WTC11 (cell line): ENCODE results near the gene NUF2. TPM values are rescaled to one million over a fixed set of nuclear protein-coding genes. Genes with fewer than 3 reads are reported as not detected.

ENCODE experiments used
- ATAC-seq: fragments of 200-7000 bp; cut with Tn5 transposase; 2 replicates; pipeline ENCODE4 v1.10.0; 2021; ENCODE audit warnings: mild to moderate bottlenecking, moderate library complexity
- CTCF ChIA-PET: fragments of 300-600 bp; sonication (Branson Sonifier 250); formaldehyde crosslinking; loops from one replicate; lab custom pipeline; 2021; ENCODE audit warnings: antibody characterized with exemption; lab: Charles Lee
- POLR2A ChIA-PET: fragments of 350-600 bp; sonication (Branson Sonifier 250); formaldehyde crosslinking; loops from one replicate; lab custom pipeline; 2021; ENCODE audit warnings: antibody characterized with exemption; lab: Charles Lee
- DNase-seq: peaks from one replicate; pipeline ENCODE4 v3.0.0; 2021; ENCODE audit warnings: low spot score
- H3K27ac Mint-ChIP-seq: 2 replicates; pipeline ENCODE4 v1.8.0; 2021; ENCODE audit warnings: mixed read lengths
- H3K27me3 Mint-ChIP-seq: 2 replicates; pipeline ENCODE4 v1.8.0; 2021; ENCODE audit warnings: low read depth, mild to moderate bottlenecking, moderate library complexity, mixed read lengths
- H3K36me3 Mint-ChIP-seq: 2 replicates; pipeline ENCODE4 v1.8.0; 2021; ENCODE audit warnings: mixed read lengths
- H3K4me1 Mint-ChIP-seq: 2 replicates; pipeline ENCODE4 v1.8.0; 2022; ENCODE audit warnings: mixed read lengths
- H3K4me3 Mint-ChIP-seq: 2 replicates; pipeline ENCODE4 v1.8.0; 2021; ENCODE audit warnings: mild to moderate bottlenecking, moderate library complexity, mixed read lengths
- H3K9me3 Mint-ChIP-seq: 2 replicates; pipeline ENCODE4 v1.8.0; 2021; ENCODE audit warnings: mixed read lengths
- ETV6 ChIP-seq: sonication (generic); formaldehyde crosslinking; IDR thresholded peaks from 2 replicates; pipeline ENCODE4 v1.8.1; 2022; ENCODE audit warnings: mild to moderate bottlenecking, missing genetic modification reagents
- FOXP1 ChIP-seq: sonication (generic); formaldehyde crosslinking; IDR thresholded peaks from 2 replicates; pipeline ENCODE4 v1.8.0; 2022; ENCODE audit warnings: missing genetic modification reagents, mild to moderate bottlenecking, moderate library complexity, borderline replicate concordance
- GABPB1 ChIP-seq: sonication (generic); formaldehyde crosslinking; IDR thresholded peaks from 2 replicates; pipeline ENCODE4 v1.8.1; 2023; ENCODE audit warnings: mild to moderate bottlenecking, missing genetic modification reagents
- GTF2I ChIP-seq: fragments of 250-450 bp; sonication (Bioruptor Pico); conservative IDR thresholded peaks from 2 replicates; pipeline ENCODE4 v1.4.0; 2021; ENCODE audit warnings: mild to moderate bottlenecking
- KAT7 ChIP-seq: sonication (generic); formaldehyde crosslinking; IDR thresholded peaks from 2 replicates; pipeline ENCODE4 v1.8.1; 2023; ENCODE audit warnings: missing genetic modification reagents, mild to moderate bottlenecking, borderline replicate concordance
- MAX ChIP-seq: sonication (generic); formaldehyde crosslinking; IDR thresholded peaks from 2 replicates; pipeline ENCODE4 v1.8.0; 2022; ENCODE audit warnings: mild to moderate bottlenecking, missing genetic modification reagents
- MYBL2 ChIP-seq: sonication (generic); formaldehyde crosslinking; IDR thresholded peaks from 2 replicates; pipeline ENCODE4 v1.8.1; 2023; ENCODE audit warnings: mild to moderate bottlenecking, moderate library complexity, missing genetic modification reagents
- NR1H2 ChIP-seq: sonication (generic); formaldehyde crosslinking; IDR thresholded peaks from 2 replicates; pipeline ENCODE4 v1.9.0; 2021; ENCODE audit warnings: mild to moderate bottlenecking, moderate library complexity, missing genetic modification reagents
- NR2C2 ChIP-seq: sonication (generic); formaldehyde crosslinking; IDR thresholded peaks from 2 replicates; pipeline ENCODE4 v1.8.0; 2022; ENCODE audit warnings: mild to moderate bottlenecking, missing genetic modification reagents
- NR3C1 ChIP-seq: sonication (generic); formaldehyde crosslinking; conservative IDR thresholded peaks from 2 replicates; pipeline ENCODE4 v1.8.1; 2023; ENCODE audit warnings: low read depth, mild to moderate bottlenecking, missing genetic modification reagents
- PRRX2 ChIP-seq: fragments of 250-450 bp; sonication (Bioruptor Pico); IDR thresholded peaks from 2 replicates; pipeline ENCODE4 v1.8.0; 2021; ENCODE audit warnings: mild to moderate bottlenecking
- RELA ChIP-seq: sonication (generic); formaldehyde crosslinking; IDR thresholded peaks from 2 replicates; pipeline ENCODE4 v1.8.1; 2022; ENCODE audit warnings: missing genetic modification reagents, mild to moderate bottlenecking, borderline replicate concordance
- SMAD3 ChIP-seq: sonication (generic); formaldehyde crosslinking; IDR thresholded peaks from 2 replicates; pipeline ENCODE4 v1.8.0; 2022; ENCODE audit warnings: missing genetic modification reagents, mild to moderate bottlenecking, borderline replicate concordance
- SP1 ChIP-seq: sonication (generic); formaldehyde crosslinking; conservative IDR thresholded peaks from 2 replicates; pipeline ENCODE4 v1.8.1; 2022; ENCODE audit warnings: missing genetic modification reagents
- ZNF121 ChIP-seq: sonication (generic); formaldehyde crosslinking; IDR thresholded peaks from 2 replicates; pipeline ENCODE4 v1.8.0; 2023; ENCODE audit warnings: missing genetic modification reagents
- ZNF219 ChIP-seq: sonication (generic); formaldehyde crosslinking; IDR thresholded peaks from 2 replicates; pipeline ENCODE4 v1.8.0; 2023; ENCODE audit warnings: missing genetic modification reagents, mild to moderate bottlenecking, borderline replicate concordance
- ZNF263 ChIP-seq: sonication (generic); formaldehyde crosslinking; IDR thresholded peaks from 2 replicates; pipeline ENCODE4 v1.8.1; 2022; ENCODE audit warnings: low read depth, mild to moderate bottlenecking, moderate library complexity, missing genetic modification reagents
- ZNF317 ChIP-seq: sonication (generic); formaldehyde crosslinking; IDR thresholded peaks from 2 replicates; pipeline ENCODE4 v1.8.1; 2023; ENCODE audit warnings: low read depth, mild to moderate bottlenecking, moderate library complexity, missing genetic modification reagents, borderline replicate concordance
- ZNF416 ChIP-seq: fragments of 250-450 bp; sonication (Bioruptor Pico); IDR thresholded peaks from 2 replicates; pipeline ENCODE4 v1.9.0; 2021; ENCODE audit warnings: mild to moderate bottlenecking, inconsistent platforms
- total RNA-seq: library from RNA; stranded (reverse); gene quantifications from 3 replicates; pipeline ENCODE4 v1.2.3, GENCODE V29; 2021
- TF ChIP-seq, protein P1 (sequence below): sonication (generic); formaldehyde crosslinking; conservative IDR thresholded peaks from 2 replicates; pipeline ENCODE4 v1.8.1; 2023; ENCODE audit warnings: mild to moderate bottlenecking, low read depth, missing genetic modification reagents, moderate library complexity
- TF ChIP-seq, protein P2 (sequence below): sonication (generic); formaldehyde crosslinking; IDR thresholded peaks from 2 replicates; pipeline ENCODE4 v1.8.1; 2023; ENCODE audit warnings: mild to moderate bottlenecking, missing genetic modification reagents
- TF ChIP-seq, protein P3 (sequence below): sonication (generic); formaldehyde crosslinking; IDR thresholded peaks from 2 replicates; pipeline ENCODE4 v1.8.0; 2022; ENCODE audit warnings: mild to moderate bottlenecking, missing genetic modification reagents
- TF ChIP-seq, protein P4 (sequence below): sonication (generic); formaldehyde crosslinking; IDR thresholded peaks from 2 replicates; pipeline ENCODE4 v1.8.0; 2022; ENCODE audit warnings: mild to moderate bottlenecking, missing genetic modification reagents

The NUF2 gene
- total RNA-seq, 1 experiment from 2014 or later = 32.9 TPM

DNA sequence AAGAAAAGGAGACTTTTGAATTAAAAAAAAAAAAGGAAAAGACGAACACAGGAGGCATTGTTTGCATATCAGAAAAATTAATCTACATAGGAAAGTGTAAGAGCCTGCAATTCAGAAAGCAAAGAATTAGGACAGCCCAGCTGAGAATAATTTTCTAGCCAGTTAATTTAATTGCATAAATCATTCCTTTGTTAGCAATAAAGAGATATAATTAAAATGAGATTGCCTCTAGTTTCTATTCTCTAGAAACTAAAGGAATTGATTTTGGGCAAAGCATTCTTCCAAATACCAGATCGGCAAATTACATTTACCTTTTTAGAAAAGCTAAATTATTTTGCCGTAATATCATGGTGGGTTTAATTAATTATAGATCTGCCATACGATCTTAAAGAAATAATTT is 46.0 kb downstream of the NUF2 start (continued):
- TF ChIP-seq ZNF121 (CRISPR knock-in tag) (no peak), RELA (CRISPR knock-in tag) (no peak), FOXP1 (CRISPR knock-in tag) (no peak), NR2C2 (CRISPR knock-in tag) (no peak), NR1H2 (no peak), SP1 (CRISPR knock-in tag) (no peak), GABPB1 (CRISPR knock-in tag) (no peak)
- TF ChIP-seq, protein P1, sequence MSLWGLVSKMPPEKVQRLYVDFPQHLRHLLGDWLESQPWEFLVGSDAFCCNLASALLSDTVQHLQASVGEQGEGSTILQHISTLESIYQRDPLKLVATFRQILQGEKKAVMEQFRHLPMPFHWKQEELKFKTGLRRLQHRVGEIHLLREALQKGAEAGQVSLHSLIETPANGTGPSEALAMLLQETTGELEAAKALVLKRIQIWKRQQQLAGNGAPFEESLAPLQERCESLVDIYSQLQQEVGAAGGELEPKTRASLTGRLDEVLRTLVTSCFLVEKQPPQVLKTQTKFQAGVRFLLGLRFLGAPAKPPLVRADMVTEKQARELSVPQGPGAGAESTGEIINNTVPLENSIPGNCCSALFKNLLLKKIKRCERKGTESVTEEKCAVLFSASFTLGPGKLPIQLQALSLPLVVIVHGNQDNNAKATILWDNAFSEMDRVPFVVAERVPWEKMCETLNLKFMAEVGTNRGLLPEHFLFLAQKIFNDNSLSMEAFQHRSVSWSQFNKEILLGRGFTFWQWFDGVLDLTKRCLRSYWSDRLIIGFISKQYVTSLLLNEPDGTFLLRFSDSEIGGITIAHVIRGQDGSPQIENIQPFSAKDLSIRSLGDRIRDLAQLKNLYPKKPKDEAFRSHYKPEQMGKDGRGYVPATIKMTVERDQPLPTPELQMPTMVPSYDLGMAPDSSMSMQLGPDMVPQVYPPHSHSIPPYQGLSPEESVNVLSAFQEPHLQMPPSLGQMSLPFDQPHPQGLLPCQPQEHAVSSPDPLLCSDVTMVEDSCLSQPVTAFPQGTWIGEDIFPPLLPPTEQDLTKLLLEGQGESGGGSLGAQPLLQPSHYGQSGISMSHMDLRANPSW (CRISPR knock-in tag) = no peak
- TF ChIP-seq, protein P2, sequence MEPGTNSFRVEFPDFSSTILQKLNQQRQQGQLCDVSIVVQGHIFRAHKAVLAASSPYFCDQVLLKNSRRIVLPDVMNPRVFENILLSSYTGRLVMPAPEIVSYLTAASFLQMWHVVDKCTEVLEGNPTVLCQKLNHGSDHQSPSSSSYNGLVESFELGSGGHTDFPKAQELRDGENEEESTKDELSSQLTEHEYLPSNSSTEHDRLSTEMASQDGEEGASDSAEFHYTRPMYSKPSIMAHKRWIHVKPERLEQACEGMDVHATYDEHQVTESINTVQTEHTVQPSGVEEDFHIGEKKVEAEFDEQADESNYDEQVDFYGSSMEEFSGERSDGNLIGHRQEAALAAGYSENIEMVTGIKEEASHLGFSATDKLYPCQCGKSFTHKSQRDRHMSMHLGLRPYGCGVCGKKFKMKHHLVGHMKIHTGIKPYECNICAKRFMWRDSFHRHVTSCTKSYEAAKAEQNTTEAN (CRISPR knock-in tag) = no peak

DNA sequence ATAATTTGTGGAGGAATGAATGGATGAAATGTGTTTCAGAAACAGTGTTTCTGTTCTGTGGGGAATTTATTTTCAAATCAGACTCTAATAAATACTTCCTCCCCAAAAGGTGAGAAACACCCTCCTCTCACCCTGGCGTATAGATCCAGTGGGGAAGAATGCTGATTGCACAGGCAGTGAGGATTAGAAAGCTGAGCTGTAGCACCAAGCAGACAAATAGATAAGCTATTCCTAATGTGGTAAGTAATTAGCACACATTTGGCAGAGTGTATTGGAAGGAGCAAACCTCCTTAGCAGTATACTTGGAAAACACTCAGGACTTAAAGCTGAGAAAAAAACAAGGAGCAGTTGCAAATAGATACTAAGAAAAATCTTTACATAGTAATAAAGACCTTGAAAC is 50.8 kb downstream of the NUF2 start:
- ChIA-PET POLR2A (no interaction called here), CTCF (no interaction called here)
- 0 out of 2 replicates have a peak, but pooled peaks cover 3% of the 10 kb centered on the region for H3K36me3 Mint-ChIP-seq
- H3K4me3 Mint-ChIP-seq = no peak overlapping the region
- H3K4me1 Mint-ChIP-seq = peaks cover 7% of the 10 kb centered on the region
- peaks cover 14% of the 10 kb centered on the region for H3K9me3 Mint-ChIP-seq
- TF ChIP-seq ZNF317 (CRISPR knock-in tag) = no peak
- no peak for TF ChIP-seq GABPB1 (CRISPR knock-in tag)
- TF ChIP-seq ZNF219 = no peak
- DNase-seq (no peak), ATAC-seq (no peak)
- H3K27ac Mint-ChIP-seq = no peak overlapping the region
- no peaks in the 10 kb centered on the region for H3K27me3 Mint-ChIP-seq

DNA sequence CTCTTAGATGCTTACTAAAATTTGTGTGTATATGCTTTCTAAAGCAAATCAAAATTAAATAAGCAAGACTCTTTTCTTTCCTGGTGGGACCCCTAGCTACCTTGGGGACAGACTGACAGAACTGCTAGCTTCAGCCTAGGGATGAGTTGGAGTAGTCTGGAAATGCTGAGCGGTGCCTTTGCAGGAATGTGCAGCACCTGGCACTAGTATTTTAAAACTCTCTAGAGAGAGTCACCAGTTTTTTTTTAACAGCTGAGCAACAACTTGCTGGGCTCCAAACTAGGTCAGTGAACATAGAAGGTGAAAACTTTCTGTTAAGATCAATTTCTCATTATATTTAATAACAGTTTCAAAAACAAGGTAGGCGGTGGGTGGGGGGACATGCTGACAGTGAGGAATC is 56.8 kb downstream of the NUF2 start:
- CTCF ChIA-PET = no interaction called here
- H3K9me3 Mint-ChIP-seq = peaks cover 14% of the 10 kb centered on the region
- no peak for TF ChIP-seq ZNF263
- TF ChIP-seq MYBL2 (CRISPR knock-in tag) = no peak
- no peak for TF ChIP-seq SMAD3
- TF ChIP-seq, protein P3, sequence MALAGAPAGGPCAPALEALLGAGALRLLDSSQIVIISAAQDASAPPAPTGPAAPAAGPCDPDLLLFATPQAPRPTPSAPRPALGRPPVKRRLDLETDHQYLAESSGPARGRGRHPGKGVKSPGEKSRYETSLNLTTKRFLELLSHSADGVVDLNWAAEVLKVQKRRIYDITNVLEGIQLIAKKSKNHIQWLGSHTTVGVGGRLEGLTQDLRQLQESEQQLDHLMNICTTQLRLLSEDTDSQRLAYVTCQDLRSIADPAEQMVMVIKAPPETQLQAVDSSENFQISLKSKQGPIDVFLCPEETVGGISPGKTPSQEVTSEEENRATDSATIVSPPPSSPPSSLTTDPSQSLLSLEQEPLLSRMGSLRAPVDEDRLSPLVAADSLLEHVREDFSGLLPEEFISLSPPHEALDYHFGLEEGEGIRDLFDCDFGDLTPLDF (CRISPR knock-in tag) = no peak
- TF ChIP-seq NR3C1 (CRISPR knock-in tag) = no peak
- TF ChIP-seq ETV6 (CRISPR knock-in tag) = no peak
- no peak for TF ChIP-seq KAT7 (CRISPR knock-in tag)
- TF ChIP-seq, protein P4, sequence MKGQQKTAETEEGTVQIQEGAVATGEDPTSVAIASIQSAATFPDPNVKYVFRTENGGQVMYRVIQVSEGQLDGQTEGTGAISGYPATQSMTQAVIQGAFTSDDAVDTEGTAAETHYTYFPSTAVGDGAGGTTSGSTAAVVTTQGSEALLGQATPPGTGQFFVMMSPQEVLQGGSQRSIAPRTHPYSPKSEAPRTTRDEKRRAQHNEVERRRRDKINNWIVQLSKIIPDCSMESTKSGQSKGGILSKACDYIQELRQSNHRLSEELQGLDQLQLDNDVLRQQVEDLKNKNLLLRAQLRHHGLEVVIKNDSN = no peak
- TF ChIP-seq ZNF416 (CRISPR knock-in tag) = no peak
- TF ChIP-seq MAX (CRISPR knock-in tag) = no peak
- TF ChIP-seq GTF2I (CRISPR knock-in tag) = no peak
- TF ChIP-seq, protein P1 (CRISPR knock-in tag) = no peak
- TF ChIP-seq PRRX2 (CRISPR knock-in tag) = no peak
- 0 out of 2 replicates have a peak, but pooled peaks cover 3% of the 10 kb centered on the region for H3K36me3 Mint-ChIP-seq
- no peaks in the 10 kb centered on the region for H3K27me3 Mint-ChIP-seq
- ATAC-seq (no peak), DNase-seq (no peak)
- H3K4me3 Mint-ChIP-seq = no peak overlapping the region
- no peak overlapping the region for H3K27ac Mint-ChIP-seq
- H3K4me1 Mint-ChIP-seq = peaks cover 5% of the 10 kb centered on the region
- POLR2A ChIA-PET = no interaction called here
